Epithelial cell of esophagus (primary cell): ENCODE results near the gene PPME1.

Experiments
- DNase-seq: peaks from one replicate; pipeline ENCODE4 v3.0.0; 2010; ENCODE audit warnings: low read depth
- H3K4me3 ChIP-seq: 2 replicates; pipeline ENCODE4 v1.5.1; 2011; ENCODE audit warnings: mild to moderate bottlenecking, low read length, control low read depth
- TF ChIP-seq, protein P1 (sequence below): IDR thresholded peaks from 2 replicates; pipeline ENCODE4 v1.5.1; 2011; ENCODE audit warnings: low read depth, mild to moderate bottlenecking, low read length, control low read depth, inconsistent platforms; ENCODE audit not compliant: insufficient read depth; ENCODE audit errors: missing control alignments

Gene PPME1

DNA sequence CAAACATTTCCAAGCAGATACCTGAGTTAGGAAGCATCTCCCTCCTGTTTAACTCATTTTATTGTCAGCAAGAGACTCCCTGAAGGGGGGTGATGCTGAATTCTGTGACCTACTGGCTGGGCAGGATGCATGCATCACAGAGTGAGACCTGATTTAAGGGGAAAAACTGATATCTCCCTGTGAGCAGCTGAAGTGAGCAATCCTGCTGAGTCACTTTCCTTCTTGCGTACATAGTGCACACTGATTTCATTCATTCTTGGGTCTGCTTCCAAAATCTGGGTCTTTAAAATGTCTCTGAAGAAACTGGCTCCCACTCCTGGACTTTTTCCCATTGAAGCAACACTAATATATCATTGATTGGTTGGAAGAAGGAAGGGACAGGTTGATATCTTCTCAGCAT is 117.1 kb downstream of the PPME1 start:
- no peak overlapping the region for H3K4me3 ChIP-seq
- DNase-seq, result peak; percentile 78
- TF ChIP-seq, protein P1, sequence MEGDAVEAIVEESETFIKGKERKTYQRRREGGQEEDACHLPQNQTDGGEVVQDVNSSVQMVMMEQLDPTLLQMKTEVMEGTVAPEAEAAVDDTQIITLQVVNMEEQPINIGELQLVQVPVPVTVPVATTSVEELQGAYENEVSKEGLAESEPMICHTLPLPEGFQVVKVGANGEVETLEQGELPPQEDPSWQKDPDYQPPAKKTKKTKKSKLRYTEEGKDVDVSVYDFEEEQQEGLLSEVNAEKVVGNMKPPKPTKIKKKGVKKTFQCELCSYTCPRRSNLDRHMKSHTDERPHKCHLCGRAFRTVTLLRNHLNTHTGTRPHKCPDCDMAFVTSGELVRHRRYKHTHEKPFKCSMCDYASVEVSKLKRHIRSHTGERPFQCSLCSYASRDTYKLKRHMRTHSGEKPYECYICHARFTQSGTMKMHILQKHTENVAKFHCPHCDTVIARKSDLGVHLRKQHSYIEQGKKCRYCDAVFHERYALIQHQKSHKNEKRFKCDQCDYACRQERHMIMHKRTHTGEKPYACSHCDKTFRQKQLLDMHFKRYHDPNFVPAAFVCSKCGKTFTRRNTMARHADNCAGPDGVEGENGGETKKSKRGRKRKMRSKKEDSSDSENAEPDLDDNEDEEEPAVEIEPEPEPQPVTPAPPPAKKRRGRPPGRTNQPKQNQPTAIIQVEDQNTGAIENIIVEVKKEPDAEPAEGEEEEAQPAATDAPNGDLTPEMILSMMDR, result no peak

DNA sequence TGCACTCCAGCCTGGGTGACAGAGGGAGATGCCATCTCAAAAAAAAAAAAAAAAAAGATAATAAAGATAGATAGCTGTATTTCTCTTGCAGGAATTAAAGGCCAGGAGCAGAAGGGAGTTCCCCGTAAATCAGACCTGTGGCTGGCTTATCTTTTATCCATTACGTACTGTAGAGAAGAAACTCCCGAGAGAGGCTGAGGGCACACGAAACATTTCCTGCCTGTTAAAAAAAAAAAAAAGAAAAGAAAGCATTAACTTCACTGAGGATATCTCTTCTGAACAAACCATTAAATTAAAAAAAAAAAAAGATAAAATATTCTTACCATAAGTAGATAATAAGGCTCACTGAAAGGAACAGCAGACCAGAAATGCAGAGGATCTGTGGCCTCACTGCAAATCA is 117.8 kb downstream of the PPME1 start:
- DNase-seq, result no peak
- TF ChIP-seq, protein P1, result no peak
- H3K4me3 ChIP-seq, result no peak overlapping the region

DNA sequence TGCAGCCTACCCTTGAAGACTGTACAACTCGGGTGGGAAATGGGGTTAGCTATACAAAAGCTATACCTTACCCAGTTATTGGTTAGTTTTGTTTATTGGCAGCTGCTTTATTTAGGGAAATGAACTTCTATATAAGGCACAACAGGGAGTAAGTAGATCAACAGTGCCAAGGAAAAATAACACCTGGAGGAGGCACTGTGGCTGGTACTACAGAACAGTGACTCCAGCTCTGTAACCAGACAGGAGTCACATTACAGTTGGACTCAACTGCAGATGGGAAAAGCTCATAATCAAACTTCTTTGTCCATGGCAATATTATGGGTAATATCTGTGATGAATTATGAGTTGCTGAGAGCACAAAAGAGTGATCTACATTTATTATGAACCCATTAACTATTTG is 126.4 kb downstream of the PPME1 start:
- no peak for DNase-seq
- TF ChIP-seq, protein P1, result no peak
- H3K4me3 ChIP-seq, result no peak overlapping the region

DNA sequence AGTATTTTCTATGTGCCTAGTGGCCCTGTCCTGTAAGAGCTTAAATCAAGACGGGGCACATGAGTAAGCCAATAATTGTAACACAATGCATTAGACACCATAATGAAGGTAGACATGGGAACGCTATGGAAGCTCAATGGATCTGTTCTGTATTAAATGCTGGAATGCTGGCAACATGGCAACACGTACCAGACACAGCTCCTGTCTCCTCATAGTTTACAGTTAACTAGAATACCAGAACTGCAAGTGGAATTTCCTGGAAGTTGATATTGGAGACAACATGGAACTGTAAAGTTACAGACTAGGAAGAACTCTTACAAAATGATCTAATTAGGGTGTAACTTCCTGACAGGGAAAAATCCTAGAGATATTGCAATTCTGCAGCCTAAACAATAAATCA is 127.9 kb downstream of the PPME1 start:
- TF ChIP-seq, protein P1, result no peak
- no peak overlapping the region for H3K4me3 ChIP-seq
- no peak for DNase-seq
